H1 (cell line): ENCODE measurements around the gene MEA1. TPM values are rescaled to one million over a fixed set of nuclear protein-coding genes. Genes with fewer than 3 reads are reported as not detected.

Experiments used
- CTCF ChIA-PET: fragments of 300-600 bp; sonication (Branson Sonifier 250); formaldehyde crosslinking; loops from one replicate; lab custom pipeline; 2021; ENCODE audit not compliant: partially characterized antibody; lab: Charles Lee
- POLR2A ChIA-PET: fragments of 300-600 bp; sonication (Branson Sonifier 250); formaldehyde crosslinking; loops from one replicate; lab custom pipeline; 2021; ENCODE audit warnings: inconsistent platforms; ENCODE audit not compliant: partially characterized antibody; lab: Charles Lee
- DNase-seq, 2 experiments: peaks; one replicate each; pipeline versions ENCODE4 v3.0.0 to v3.0.0-alpha.2; 2010 to 2022; ENCODE audit warnings: low spot score in 2 of 2, low read depth in 1 of 2, mixed read lengths in 1 of 2
- FAIRE-seq: peaks from 2 replicates; lab custom pipeline; 2011; peaks lifted over from hg19 to GRCh38; lab: Jason Lieb, UNC
- H2AFZ ChIP-seq: 2 replicates; pipeline ENCODE4 v1.8.1; 2012; ENCODE audit warnings: low read length, inconsistent platforms
- H2AK5ac ChIP-seq: 2 replicates; pipeline ENCODE4 v1.6.1; 2013; ENCODE audit warnings: low read depth, low read length
- H2BK120ac ChIP-seq: replicated peaks from 2 replicates; pipeline ENCODE3; 2013; ENCODE audit warnings: low read depth, low read length, inconsistent platforms
- H2BK12ac ChIP-seq: 2 replicates; pipeline ENCODE4 v1.6.1; 2013; ENCODE audit warnings: low read depth, low read length
- H2BK15ac ChIP-seq: 2 replicates; pipeline ENCODE4 v1.6.1; 2013; ENCODE audit warnings: low read length
- H2BK20ac ChIP-seq: 2 replicates; pipeline ENCODE4 v1.6.1; 2013; ENCODE audit warnings: low read length
- H2BK5ac ChIP-seq: 2 replicates; pipeline ENCODE4 v1.6.1; 2013; ENCODE audit warnings: low read depth, low read length
- H3K14ac ChIP-seq: 2 replicates; pipeline ENCODE4 v1.6.1; 2013; ENCODE audit warnings: inconsistent platforms; ENCODE audit not compliant: insufficient read length
- H3K18ac ChIP-seq: 2 replicates; pipeline ENCODE4 v1.6.1; 2013; ENCODE audit warnings: low read length; ENCODE audit errors: extremely low read depth
- H3K23ac ChIP-seq: 2 replicates; pipeline ENCODE4 v1.6.1; 2013; ENCODE audit warnings: inconsistent platforms; ENCODE audit not compliant: insufficient read length
- H3K23me2 ChIP-seq: 2 replicates; pipeline ENCODE4 v1.6.1; 2013; ENCODE audit warnings: low read depth, low read length
- H3K27ac ChIP-seq: 2 replicates; pipeline ENCODE4 v1.6.1; 2011; ENCODE audit warnings: low read depth, low read length, inconsistent platforms
- H3K27me3 ChIP-seq, 4 experiments: replicated peaks in 1 of 4; 1 replicate in 1 of 4; 2 replicates in 3 of 4; pipeline versions ENCODE4 v1.6.1 to v1.8.1; 2011 to 2013; ENCODE audit warnings: low read length in 3 of 4, mild to moderate bottlenecking in 3 of 4, inconsistent platforms in 2 of 4, mixed read lengths in 2 of 4, moderate library complexity in 1 of 4; ENCODE audit not compliant: control insufficient read depth in 3 of 4, insufficient read depth in 3 of 4; ENCODE audit errors: extremely low read depth in 1 of 4
- H3K36me3 ChIP-seq, 4 experiments: 2 replicates each; pipeline versions ENCODE4 v1.6.1 to v1.8.1; 2011 to 2013; ENCODE audit warnings: mild to moderate bottlenecking in 4 of 4, low read length in 3 of 4, moderate library complexity in 2 of 4, control low read depth in 1 of 4, inconsistent platforms in 1 of 4; ENCODE audit not compliant: insufficient read depth in 4 of 4, control insufficient read depth in 2 of 4
- H3K4ac ChIP-seq: replicated peaks from 2 replicates; pipeline ENCODE3; 2013; ENCODE audit warnings: low read length, low read depth, mixed read lengths, inconsistent platforms; ENCODE audit not compliant: insufficient read length
- H3K4me1 ChIP-seq, 4 experiments: replicated peaks in 1 of 4; 1 replicate in 1 of 4; 2 replicates in 3 of 4; pipeline versions ENCODE4 v1.6.1 to v1.8.1; 2011 to 2013; ENCODE audit warnings: low read length in 3 of 4, inconsistent platforms in 2 of 4, mixed read lengths in 1 of 4; ENCODE audit not compliant: insufficient read depth in 4 of 4, control insufficient read depth in 3 of 4
- H3K4me2 ChIP-seq, 2 experiments: 2 replicates each; pipeline versions ENCODE4 v1.6.1 to v1.8.1; 2011 to 2013; ENCODE audit warnings: low read depth in 2 of 2, low read length in 2 of 2, control low read depth in 1 of 2, inconsistent platforms in 1 of 2, mild to moderate bottlenecking in 1 of 2; ENCODE audit not compliant: insufficient read depth in 1 of 2
- H3K4me3 ChIP-seq, 4 experiments: fragments of 200-600, 300-600 bp in 1 of 4; sonication (generic), shearing (Covaris generic), sonication (Bioruptor Twin) in 1 of 4; 2 replicates each; pipeline versions ENCODE4 v1.5.1 to v1.8.1; 2011 to 2016; ENCODE audit warnings: low read length in 4 of 4, low read depth in 3 of 4, control low read depth in 2 of 4, inconsistent platforms in 2 of 4, mild to moderate bottlenecking in 2 of 4, mixed read lengths in 1 of 4, moderate library complexity in 1 of 4; ENCODE audit not compliant: insufficient read depth in 2 of 4; ENCODE audit errors: extremely low read depth in 1 of 4
- H3K56ac ChIP-seq: replicated peaks from 2 replicates; pipeline ENCODE3; 2013; ENCODE audit warnings: low read depth, mild to moderate bottlenecking, mixed read lengths, low read length, inconsistent platforms; ENCODE audit not compliant: insufficient read length
- H3K79me1 ChIP-seq: 2 replicates; pipeline ENCODE4 v1.6.1; 2013; ENCODE audit warnings: low read depth, low read length, control low read depth
- H3K79me2 ChIP-seq, 2 experiments: 2 replicates each; pipeline versions ENCODE4 v1.6.1 to v1.8.1; 2012 to 2013; ENCODE audit warnings: low read length in 2 of 2, mild to moderate bottlenecking in 2 of 2, inconsistent platforms in 1 of 2; ENCODE audit not compliant: insufficient read depth in 2 of 2, control insufficient read depth in 1 of 2
- H3K9ac ChIP-seq, 4 experiments: replicated peaks in 1 of 4; 1 replicate in 1 of 4; 2 replicates in 3 of 4; pipeline versions ENCODE4 v1.6.1 to v1.8.1; 2011 to 2013; ENCODE audit warnings: low read depth in 3 of 4, low read length in 3 of 4, control low read depth in 2 of 4, mild to moderate bottlenecking in 2 of 4, moderate library complexity in 2 of 4, inconsistent platforms in 1 of 4; ENCODE audit errors: extremely low read depth in 1 of 4
- H3K9me3 ChIP-seq, 2 experiments: 2 replicates each; pipeline versions ENCODE4 v1.6.1 to v1.8.1; 2012 to 2013; ENCODE audit warnings: mild to moderate bottlenecking in 2 of 2, moderate library complexity in 2 of 2, control low read depth in 1 of 2, inconsistent platforms in 1 of 2, low read depth in 1 of 2, low read length in 1 of 2, mixed read lengths in 1 of 2; ENCODE audit not compliant: insufficient read depth in 2 of 2
- H4K20me1 ChIP-seq, 2 experiments: replicated peaks in 1 of 2; 2 replicates each; pipeline versions ENCODE3 to v1.8.1; 2011 to 2013; ENCODE audit warnings: inconsistent platforms in 2 of 2, low read length in 2 of 2, mild to moderate bottlenecking in 1 of 2; ENCODE audit not compliant: insufficient read depth in 2 of 2, control insufficient read depth in 1 of 2
- H4K5ac ChIP-seq: 2 replicates; pipeline ENCODE4 v1.6.1; 2013; ENCODE audit warnings: low read length, low read depth, mixed read lengths, inconsistent platforms; ENCODE audit not compliant: insufficient read length
- H4K8ac ChIP-seq: 2 replicates; pipeline ENCODE4 v1.8.0; 2013; ENCODE audit warnings: mild to moderate bottlenecking, moderate library complexity, low read length, inconsistent platforms; ENCODE audit not compliant: insufficient read depth; ENCODE audit errors: extremely low read depth
- H4K91ac ChIP-seq: replicated peaks from 2 replicates; pipeline ENCODE3; 2013; ENCODE audit warnings: low read length, mixed read lengths, inconsistent platforms; ENCODE audit not compliant: insufficient read length
- JUN ChIP-seq: IDR thresholded peaks from 2 replicates; pipeline ENCODE4 v1.6.1; 2011; ENCODE audit warnings: low read depth, mild to moderate bottlenecking, improper control_type of control experiment, low read length
- SRF ChIP-seq: IDR thresholded peaks from 2 replicates; pipeline ENCODE4 v1.6.1; 2011; ENCODE audit warnings: mild to moderate bottlenecking, low read depth, low read length, moderate library complexity
- WGBS, 2 experiments: shearing (Covaris generic) in 1 of 2; methylation state at CpG; one replicate each; pipeline versions ENCODE4 v1.1.6 to v1.1.7; 2013 to 2015; ENCODE audit warnings: low lambda C conversion rate in 2 of 2, mixed read lengths in 2 of 2, inconsistent platforms in 1 of 2, low coverage in 1 of 2, missing lambda C conversion rate in 1 of 2; ENCODE audit not compliant: insufficient replicate concordance in 2 of 2, insufficient coverage in 1 of 2, insufficient read length in 1 of 2; ENCODE audit errors: extremely low coverage in 1 of 2, missing lambda C conversion rate in 1 of 2; 5-methylcytosine and 5-hydroxymethylcytosine counted together
- polyA plus RNA-seq, 7 experiments: library from polyadenylated mRNA; depleted of rRNA in 3 of 7; stranded (reverse) in 5 of 7; unstranded in 2 of 7; fragments of >200 nt in 5 of 7; fragments of 200-250 nt in 2 of 7; gene quantifications; 1 replicate in 5 of 7; 2 replicates in 1 of 7; 4 replicates in 1 of 7; pipeline versions ENCODE4 v1.2.1 to v1.2.3, GENCODE V29; 2011 to 2013; ENCODE audit warnings: missing spikeins in 2 of 7, mixed read lengths in 2 of 7
- total RNA-seq: library from RNA; stranded (reverse); fragmentation: NEBNext Ultra II Directional; extraction: Animal tissue kit (Norgen Biotek cat#: 25700); gene quantifications from 2 replicates; pipeline ENCODE4 v1.2.1, GENCODE V29; 2021

The MEA1 gene
- total and polyA plus RNA-seq, 2 of the 8 experiments (the other 6 are each of a cell fraction or from before 2014, with no cell fraction given): 94.2 to 96.4 TPM

GRCh38 chr6:43054206-43054943, 40.6 kb upstream of the MEA1 start:
- WGBS, 2 experiments: 85% methylated on average over 17 of the region's 17 CpGs; no CpG with 5 or more reads in 1 of the 2 experiments
- H2AFZ ChIP-seq: no peak overlapping the region
- no peak overlapping the region for H4K5ac ChIP-seq
- no peaks in the 10 kb centered on the region for H3K27me3 ChIP-seq
- H4K91ac ChIP-seq: no peak overlapping the region
- H2AK5ac ChIP-seq: no peak overlapping the region
- no peak overlapping the region for H2BK15ac ChIP-seq
- H3K56ac ChIP-seq: no peak overlapping the region
- no peak overlapping the region for H2BK5ac ChIP-seq
- peaks cover 14% of the 10 kb centered on the region for H3K79me1 ChIP-seq
- H3K79me2 ChIP-seq: peaks cover 6 to 16% of the 10 kb centered on the region in 2 experiments; a peak in 3 of 4 replicates
- peak overlapping the region; percentile 83 to 97; a peak in 3 of 4 replicates for H3K4me2 ChIP-seq
- no peak overlapping the region for H3K9ac ChIP-seq
- POLR2A ChIA-PET: interaction anchor here (0.6 to 29.7 kb wide), 25 partner anchors 9 to 1192 kb away, joined by 3 to 584 read pairs (median 5); partner anchors contain the start of genes CNPY3, CRIP3, KLHDC3 and MEA1
- peaks cover 12% of the 10 kb centered on the region for H3K23me2 ChIP-seq
- H4K8ac ChIP-seq: no peak overlapping the region
- peaks cover 4 to 15% (median 7%) of the 10 kb centered on the region in 4 experiments; a peak in 6 of 7 replicates for H3K4me1 ChIP-seq
- H2BK20ac ChIP-seq: no peak overlapping the region
- DNase-seq (no peak), FAIRE-seq (no peak)
- H3K4me3 ChIP-seq: peak overlapping the region; percentile 4 to 91 (median 77); a peak in 4 of 8 replicates
- peak overlapping the region; percentile 20; the same call in 1 of the 2 replicates for H2BK12ac ChIP-seq
- H3K23ac ChIP-seq: no peak overlapping the region
- H2BK120ac ChIP-seq: no peak overlapping the region
- no peak overlapping the region for H3K18ac ChIP-seq
- H3K4ac ChIP-seq: no peak overlapping the region
- no peak overlapping the region for H3K14ac ChIP-seq
- no peaks in the 10 kb centered on the region for H3K9me3 ChIP-seq
- peaks cover 4 to 23% (median 15%) of the 10 kb centered on the region in 4 experiments; a peak in 7 of 8 replicates for H3K36me3 ChIP-seq
- CTCF ChIA-PET: interaction anchor here (0.6 to 3.0 kb wide), 7 partner anchors 12 to 495 kb away, joined by 3 to 18 read pairs (median 3); no protein-coding TSS in a partner anchor
- H3K27ac ChIP-seq: 0 out of 2 replicates have a peak overlapping the region, but pooled peaks have one; percentile 33
- no peaks in the 10 kb centered on the region for H4K20me1 ChIP-seq
- TF ChIP-seq SRF (no peak), JUN (no peak)
